ENCODE measurements around the gene FRMD4B.
A peak's percentile ranks its signal among the peaks of the same experiment; 100 is the strongest.

The FRMD4B gene

DNA sequence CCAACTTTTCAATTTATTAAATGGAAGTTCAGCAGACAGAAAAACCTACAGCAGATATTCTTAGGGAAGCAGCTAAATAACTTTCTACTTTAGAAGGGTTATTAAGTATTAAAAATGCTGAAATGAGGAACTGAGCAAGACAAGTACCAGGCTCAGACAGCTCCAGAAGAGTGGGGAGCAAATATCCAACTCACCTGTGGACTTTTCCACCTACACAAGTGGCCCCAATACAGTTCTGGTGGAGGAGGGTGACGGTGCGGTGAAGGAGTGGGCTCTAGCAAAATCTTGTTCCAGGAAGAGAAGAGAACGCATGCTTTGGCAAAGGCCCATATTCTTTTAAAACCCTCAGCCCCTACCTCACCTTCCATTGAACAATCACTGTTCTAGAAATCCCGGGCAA, 133.7 kb downstream of the FRMD4B start:
- no peak overlapping the region for H3K27ac ChIP-seq (ENCODE audit: low read depth, low read length)
- H3K36me3 ChIP-seq (ENCODE audit: insufficient read depth, low read length), result no peaks in the 10 kb centered on the region
- H3K27me3 ChIP-seq (ENCODE audit: control insufficient read depth in 1 of 2, insufficient read depth in 2 of 2, low read length in 2 of 2), result no peaks in the 10 kb centered on the region
- H3K9me3 ChIP-seq (ENCODE audit: low read length), result no peaks in the 10 kb centered on the region
- H3K9ac ChIP-seq (ENCODE audit: low read length), result no peak overlapping the region
- no peak overlapping the region for H3K4me3 ChIP-seq (ENCODE audit: low read depth in 1 of 2, low read length in 2 of 2)
- no peaks in the 10 kb centered on the region for H3K4me1 ChIP-seq (ENCODE audit: insufficient read depth, low read length)

DNA sequence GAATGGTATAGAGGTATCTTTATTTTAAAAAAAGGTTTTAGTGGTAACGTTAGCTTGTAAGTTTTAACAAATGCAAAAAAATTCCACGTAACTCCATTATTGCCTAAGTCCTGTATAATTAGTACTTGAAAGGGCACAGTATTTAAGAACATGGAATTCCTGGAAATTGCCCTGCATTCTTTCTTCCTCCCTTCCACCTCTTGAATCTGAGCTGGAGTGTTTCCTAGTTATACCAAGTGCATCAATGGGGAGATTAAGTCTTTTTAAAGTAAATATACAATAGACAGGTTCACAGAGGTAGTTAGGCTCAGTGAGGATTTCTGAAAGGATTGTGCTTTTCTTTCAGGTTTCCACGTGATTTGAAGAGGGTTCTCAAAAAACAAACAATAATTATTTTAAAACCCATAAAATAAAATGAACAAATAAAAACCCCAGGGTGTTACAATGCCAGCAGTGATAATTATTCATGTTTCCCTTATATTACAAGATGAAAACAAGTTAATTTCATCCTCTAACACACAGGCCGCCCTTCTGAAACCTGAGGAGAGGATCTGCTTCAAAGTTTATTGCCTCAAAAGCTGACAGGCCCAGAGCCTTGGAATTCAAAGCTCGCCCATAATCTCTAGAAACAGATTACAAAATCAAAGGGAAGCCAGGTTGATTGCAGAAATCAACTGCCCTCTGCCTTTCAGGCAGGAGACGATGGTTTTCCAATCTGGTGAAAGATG, 134.6 kb downstream of the FRMD4B start:
- no peak overlapping the region for H3K27ac ChIP-seq (ENCODE audit: low read depth, low read length)
- H3K36me3 ChIP-seq (ENCODE audit: insufficient read depth, low read length), result no peaks in the 10 kb centered on the region
- no peaks in the 10 kb centered on the region for H3K4me1 ChIP-seq (ENCODE audit: insufficient read depth, low read length)
- H3K4me3 ChIP-seq (ENCODE audit: low read depth in 1 of 2, low read length in 2 of 2), result no peak overlapping the region
- H3K9me3 ChIP-seq (ENCODE audit: low read length), result no peaks in the 10 kb centered on the region
- H3K27me3 ChIP-seq (ENCODE audit: control insufficient read depth in 1 of 2, insufficient read depth in 2 of 2, low read length in 2 of 2), result no peaks in the 10 kb centered on the region
- no peak overlapping the region for H3K9ac ChIP-seq (ENCODE audit: low read length)

DNA sequence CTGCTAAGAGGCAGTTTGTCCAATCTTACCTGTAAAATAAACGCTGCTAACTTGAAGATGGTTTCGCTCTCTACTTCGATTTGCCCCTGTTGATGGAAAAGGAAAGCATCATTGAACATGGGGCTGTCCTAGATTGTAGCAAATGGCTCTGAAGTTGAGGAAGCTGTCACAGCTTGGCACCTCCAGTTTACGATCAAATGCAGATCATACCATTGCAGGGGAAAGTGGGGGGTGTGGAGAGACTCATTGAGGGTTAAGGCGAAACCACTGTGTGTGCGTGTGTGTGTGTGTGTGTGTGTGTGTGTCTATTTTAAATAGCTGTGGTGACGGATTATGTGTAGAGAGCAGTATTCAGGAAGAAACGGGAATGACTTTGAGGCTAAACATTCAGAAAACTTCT, 135.9 kb downstream of the FRMD4B start:
- H3K4me1 ChIP-seq (ENCODE audit: insufficient read depth, low read length), result no peaks in the 10 kb centered on the region
- no peaks in the 10 kb centered on the region for H3K9me3 ChIP-seq (ENCODE audit: low read length)
- no peaks in the 10 kb centered on the region for H3K36me3 ChIP-seq (ENCODE audit: insufficient read depth, low read length)
- peak overlapping the region in 1 of 2 donors; percentile 5 for H3K4me3 ChIP-seq (ENCODE audit: low read depth in 1 of 2, low read length in 2 of 2)
- H3K27ac ChIP-seq (ENCODE audit: low read depth, low read length), result no peak overlapping the region
- no peaks in the 10 kb centered on the region for H3K27me3 ChIP-seq (ENCODE audit: control insufficient read depth in 1 of 2, insufficient read depth in 2 of 2, low read length in 2 of 2)
- no peak overlapping the region for H3K9ac ChIP-seq (ENCODE audit: low read length)

DNA sequence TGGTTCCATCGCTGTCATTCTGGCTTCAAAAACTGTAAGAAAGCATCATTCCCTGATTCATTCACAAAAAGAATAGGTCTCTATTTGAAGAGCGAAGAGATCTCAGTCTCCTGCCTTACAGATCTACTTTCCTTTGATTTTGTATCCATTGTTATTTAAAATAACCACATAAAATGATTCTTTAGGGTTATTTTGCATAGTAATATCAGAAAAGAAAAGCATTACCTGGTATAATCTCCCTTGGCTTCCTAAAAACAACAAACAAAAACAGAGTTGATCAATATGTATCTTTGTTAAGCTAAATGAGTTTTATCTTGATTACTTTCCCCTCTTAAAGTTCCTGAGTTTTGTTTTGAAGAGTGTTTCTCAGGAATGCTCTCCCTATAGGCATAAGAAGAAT, 136.9 kb downstream of the FRMD4B start:
- Histone ChIP-seq H3K9ac (ENCODE audit: low read length) (no peak overlapping the region), H3K4me3 (ENCODE audit: low read depth in 1 of 2, low read length in 2 of 2) (no peak overlapping the region), H3K27me3 (ENCODE audit: control insufficient read depth in 1 of 2, insufficient read depth in 2 of 2, low read length in 2 of 2) (no peaks in the 10 kb centered on the region), H3K27ac (ENCODE audit: low read depth, low read length) (no peak overlapping the region), H3K4me1 (ENCODE audit: insufficient read depth, low read length) (no peaks in the 10 kb centered on the region), H3K36me3 (ENCODE audit: insufficient read depth, low read length) (no peaks in the 10 kb centered on the region), H3K9me3 (ENCODE audit: low read length) (no peaks in the 10 kb centered on the region)

DNA sequence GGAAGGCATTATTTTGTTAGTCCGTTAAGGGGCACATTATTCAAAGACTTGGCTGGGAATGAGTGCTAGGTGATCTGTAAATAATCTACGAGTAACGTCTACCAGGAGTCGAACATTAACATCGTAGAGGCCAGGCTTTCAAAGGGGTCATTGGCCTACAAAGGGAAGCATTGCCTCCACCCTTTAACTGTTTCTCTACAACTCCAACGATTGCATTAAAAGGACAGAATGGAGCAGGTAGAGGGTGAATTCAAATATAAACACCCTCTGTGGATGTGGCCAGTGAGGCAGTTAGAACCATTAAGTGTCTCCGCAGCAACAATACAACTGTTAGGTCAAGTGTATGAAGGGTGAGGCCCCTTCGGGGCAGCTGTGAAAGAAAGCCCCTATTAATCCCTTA, 137.5 kb downstream of the FRMD4B start:
- Histone ChIP-seq H3K9ac (ENCODE audit: low read length) (no peak overlapping the region), H3K27ac (ENCODE audit: low read depth, low read length) (no peak overlapping the region), H3K4me3 (ENCODE audit: low read depth in 1 of 2, low read length in 2 of 2) (no peak overlapping the region), H3K27me3 (ENCODE audit: control insufficient read depth in 1 of 2, insufficient read depth in 2 of 2, low read length in 2 of 2) (no peaks in the 10 kb centered on the region), H3K36me3 (ENCODE audit: insufficient read depth, low read length) (no peaks in the 10 kb centered on the region), H3K4me1 (ENCODE audit: insufficient read depth, low read length) (no peaks in the 10 kb centered on the region), H3K9me3 (ENCODE audit: low read length) (no peaks in the 10 kb centered on the region)

DNA sequence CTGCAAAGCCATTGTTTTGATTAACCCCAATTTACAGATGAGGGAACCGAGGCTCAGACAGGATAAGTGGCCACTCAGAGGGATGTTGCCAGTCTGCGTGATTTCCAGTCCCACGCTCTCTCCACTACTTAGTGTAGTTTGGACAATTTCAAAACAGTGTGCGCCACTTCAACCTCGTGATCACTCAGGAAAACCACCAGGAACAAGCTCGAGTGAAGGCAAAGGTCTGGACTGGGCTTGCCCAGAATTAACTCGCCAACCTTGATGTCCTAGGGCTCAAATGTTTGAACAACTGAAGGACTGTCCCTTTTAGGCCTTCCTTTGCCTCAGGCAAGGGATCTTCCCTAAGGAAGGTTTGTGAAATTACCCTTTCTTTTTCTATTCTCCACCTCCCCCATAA, 139.3 kb downstream of the FRMD4B start:
- no peak overlapping the region for H3K4me3 ChIP-seq (ENCODE audit: low read depth in 1 of 2, low read length in 2 of 2)
- H3K4me1 ChIP-seq (ENCODE audit: insufficient read depth, low read length), result no peaks in the 10 kb centered on the region
- no peak overlapping the region for H3K27ac ChIP-seq (ENCODE audit: low read depth, low read length)
- H3K27me3 ChIP-seq (ENCODE audit: control insufficient read depth in 1 of 2, insufficient read depth in 2 of 2, low read length in 2 of 2), result no peaks in the 10 kb centered on the region
- no peaks in the 10 kb centered on the region for H3K36me3 ChIP-seq (ENCODE audit: insufficient read depth, low read length)
- no peaks in the 10 kb centered on the region for H3K9me3 ChIP-seq (ENCODE audit: low read length)
- no peak overlapping the region for H3K9ac ChIP-seq (ENCODE audit: low read length)

DNA sequence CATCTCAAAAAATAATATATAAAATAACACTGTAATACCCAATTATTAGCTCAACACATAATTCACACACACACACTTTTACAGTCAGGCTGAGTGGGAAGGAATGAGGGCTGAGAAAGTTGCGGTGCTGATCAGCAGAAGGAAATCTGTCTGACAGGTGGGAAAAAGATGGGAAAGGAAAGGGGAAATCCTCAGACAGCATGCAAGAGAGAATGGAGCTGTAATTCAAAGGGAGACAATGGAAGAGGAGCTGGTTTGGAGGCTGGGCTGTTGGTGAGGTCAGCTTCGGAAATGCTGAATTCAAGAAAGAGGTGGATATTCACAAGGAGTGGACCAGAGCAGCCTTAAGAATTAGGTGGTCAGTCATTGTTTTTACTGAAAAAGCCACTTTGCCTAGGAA, 141.8 kb downstream of the FRMD4B start:
- Histone ChIP-seq H3K9me3 (ENCODE audit: low read length) (no peaks in the 10 kb centered on the region), H3K27me3 (ENCODE audit: control insufficient read depth in 1 of 2, insufficient read depth in 2 of 2, low read length in 2 of 2) (no peaks in the 10 kb centered on the region), H3K4me3 (ENCODE audit: low read depth in 1 of 2, low read length in 2 of 2) (no peak overlapping the region), H3K27ac (ENCODE audit: low read depth, low read length) (no peak overlapping the region), H3K36me3 (ENCODE audit: insufficient read depth, low read length) (no peaks in the 10 kb centered on the region), H3K9ac (ENCODE audit: low read length) (no peak overlapping the region), H3K4me1 (ENCODE audit: insufficient read depth, low read length) (no peaks in the 10 kb centered on the region)

DNA sequence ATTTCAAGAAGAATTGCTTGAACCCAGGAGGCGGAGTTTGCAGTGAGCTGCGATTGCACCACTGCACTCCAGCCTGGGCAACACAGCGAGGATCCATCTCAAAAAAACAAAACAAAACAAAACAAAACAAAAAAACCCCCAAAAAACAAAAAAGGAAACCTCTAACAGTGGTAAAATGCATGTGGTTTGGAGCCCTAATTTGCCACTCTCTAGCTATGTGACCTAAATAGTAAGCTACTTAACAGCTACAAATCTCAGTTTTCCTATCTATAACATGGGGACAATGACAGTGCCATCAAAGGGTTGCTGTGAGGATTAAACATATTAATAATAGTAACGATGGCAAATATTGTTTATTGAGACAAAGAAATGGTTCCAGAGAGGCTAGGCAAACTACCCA, 144.1 kb downstream of the FRMD4B start:
- H3K9me3 ChIP-seq (ENCODE audit: low read length), result no peaks in the 10 kb centered on the region
- H3K27ac ChIP-seq (ENCODE audit: low read depth, low read length), result no peak overlapping the region
- no peaks in the 10 kb centered on the region for H3K36me3 ChIP-seq (ENCODE audit: insufficient read depth, low read length)
- H3K4me1 ChIP-seq (ENCODE audit: insufficient read depth, low read length), result no peaks in the 10 kb centered on the region
- no peak overlapping the region for H3K4me3 ChIP-seq (ENCODE audit: low read depth in 1 of 2, low read length in 2 of 2)
- H3K9ac ChIP-seq (ENCODE audit: low read length), result no peak overlapping the region
- no peaks in the 10 kb centered on the region for H3K27me3 ChIP-seq (ENCODE audit: control insufficient read depth in 1 of 2, insufficient read depth in 2 of 2, low read length in 2 of 2)

DNA sequence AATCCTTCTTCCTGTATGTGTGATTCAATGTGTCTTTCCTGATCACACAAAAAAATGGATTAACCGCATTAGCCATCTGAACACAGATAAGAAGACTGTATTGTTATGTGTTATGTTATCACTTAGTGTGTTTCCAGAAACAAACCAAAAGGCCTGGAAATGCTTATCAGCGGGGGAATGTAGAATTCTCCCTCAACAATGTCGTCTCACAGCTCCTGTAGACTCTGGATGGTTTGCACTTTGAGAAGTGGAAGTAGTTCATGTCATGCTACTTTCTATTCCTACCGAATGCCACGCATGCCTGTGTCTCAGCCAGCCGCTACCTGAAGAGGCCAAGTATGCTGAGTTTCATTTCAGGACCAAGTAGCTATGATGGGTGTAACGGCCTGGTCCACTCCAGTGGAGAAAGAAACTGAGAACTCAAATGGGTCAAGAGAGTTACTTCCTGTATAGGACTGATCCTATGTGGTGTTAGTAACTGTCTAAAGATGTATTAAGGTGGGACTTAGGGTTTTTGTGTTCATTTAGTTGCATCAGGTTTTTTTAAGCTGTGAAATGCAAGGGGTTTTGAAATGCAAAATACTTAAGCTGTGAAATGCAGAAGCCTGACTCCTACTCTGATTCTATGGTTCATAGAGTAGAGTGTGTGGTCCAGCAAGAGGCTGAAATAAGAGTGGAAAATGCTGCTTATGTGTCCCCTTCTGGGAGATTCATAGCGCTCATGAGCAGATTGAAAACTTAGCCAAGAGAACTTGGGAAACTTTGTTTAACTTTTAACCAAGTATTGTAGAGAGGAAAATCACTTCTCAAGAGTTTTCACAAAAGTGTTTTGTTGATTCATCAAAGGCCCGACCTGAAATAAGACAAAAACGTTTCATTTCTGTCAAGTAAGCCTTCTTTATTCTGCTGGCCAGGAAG, 145.0 kb downstream of the FRMD4B start:
- no peaks in the 10 kb centered on the region for H3K27me3 ChIP-seq (ENCODE audit: control insufficient read depth in 1 of 2, insufficient read depth in 2 of 2, low read length in 2 of 2)
- no peak overlapping the region for H3K27ac ChIP-seq (ENCODE audit: low read depth, low read length)
- no peaks in the 10 kb centered on the region for H3K36me3 ChIP-seq (ENCODE audit: insufficient read depth, low read length)
- no peak overlapping the region for H3K9ac ChIP-seq (ENCODE audit: low read length)
- no peak overlapping the region for H3K4me3 ChIP-seq (ENCODE audit: low read depth in 1 of 2, low read length in 2 of 2)
- H3K4me1 ChIP-seq (ENCODE audit: insufficient read depth, low read length), result no peaks in the 10 kb centered on the region
- H3K9me3 ChIP-seq (ENCODE audit: low read length), result no peaks in the 10 kb centered on the region

DNA sequence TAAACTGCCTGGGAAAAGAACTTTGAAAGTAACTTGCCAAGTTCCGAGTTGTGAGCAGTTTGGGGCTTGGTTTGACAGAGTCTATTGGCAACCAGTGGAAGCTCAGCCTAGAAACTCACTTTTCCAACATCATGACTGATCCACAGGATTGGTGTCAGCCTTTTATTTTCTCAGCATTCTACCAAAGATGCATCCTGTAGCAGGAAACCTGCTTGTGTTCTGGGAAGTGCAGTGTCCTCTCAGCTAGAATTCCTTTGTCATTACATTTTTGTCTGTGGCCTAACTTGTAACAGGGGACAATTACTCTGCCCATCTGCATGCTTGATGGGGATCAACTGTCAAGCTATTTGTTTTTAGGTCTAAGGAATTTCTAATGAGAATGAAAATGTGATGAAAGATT, 146.8 kb downstream of the FRMD4B start:
- Histone ChIP-seq H3K4me3 (ENCODE audit: low read depth in 1 of 2, low read length in 2 of 2) (no peak overlapping the region), H3K27ac (ENCODE audit: low read depth, low read length) (no peak overlapping the region), H3K36me3 (ENCODE audit: insufficient read depth, low read length) (no peaks in the 10 kb centered on the region), H3K9me3 (ENCODE audit: low read length) (no peaks in the 10 kb centered on the region), H3K27me3 (ENCODE audit: control insufficient read depth in 1 of 2, insufficient read depth in 2 of 2, low read length in 2 of 2) (no peaks in the 10 kb centered on the region), H3K9ac (ENCODE audit: low read length) (no peak overlapping the region), H3K4me1 (ENCODE audit: insufficient read depth, low read length) (no peaks in the 10 kb centered on the region)

DNA sequence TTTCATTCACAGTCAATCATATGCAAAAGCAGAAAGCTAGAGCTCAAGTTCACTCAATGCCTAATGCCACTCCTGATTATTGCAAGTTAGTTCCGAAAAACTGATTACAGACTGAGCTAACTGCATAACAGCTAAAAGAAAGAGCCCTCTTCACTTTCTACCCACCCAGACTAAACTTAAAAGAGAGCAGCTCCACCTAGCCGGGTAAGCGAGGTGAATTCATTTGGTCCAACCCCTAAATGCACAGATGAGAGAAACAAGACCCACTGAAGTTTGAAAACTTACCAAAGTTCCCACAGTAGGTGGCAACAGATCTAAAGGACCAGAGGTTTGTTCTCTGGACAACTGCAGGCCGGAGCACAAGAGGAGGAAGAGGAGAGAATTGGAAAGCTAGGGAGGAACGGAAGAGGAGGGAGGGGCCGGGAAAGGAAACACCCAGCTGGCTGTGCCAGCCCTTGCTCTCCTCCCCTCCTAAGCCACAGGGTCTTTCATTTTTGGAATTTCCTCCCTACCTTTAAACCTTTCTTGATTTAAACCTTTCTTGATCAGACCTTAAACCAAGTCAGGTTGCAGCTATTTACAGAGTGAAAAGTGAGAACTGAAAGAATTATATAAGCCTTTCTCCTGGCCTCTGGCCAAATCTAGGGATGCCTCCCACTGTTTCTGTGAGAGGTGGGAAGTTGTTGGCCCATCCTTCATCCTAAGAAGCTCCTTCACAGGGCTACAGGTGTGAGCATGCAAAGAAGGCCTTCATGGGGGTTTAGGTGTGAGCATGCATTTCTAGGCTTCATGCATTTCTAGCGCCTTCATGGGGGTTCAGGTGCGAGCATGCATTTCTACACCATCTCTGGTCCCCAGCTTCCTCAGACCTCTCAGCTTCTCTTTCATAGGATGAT, 148.8 kb downstream of the FRMD4B start:
- no peak overlapping the region for H3K9ac ChIP-seq (ENCODE audit: low read length)
- no peaks in the 10 kb centered on the region for H3K4me1 ChIP-seq (ENCODE audit: insufficient read depth, low read length)
- H3K27me3 ChIP-seq (ENCODE audit: control insufficient read depth in 1 of 2, insufficient read depth in 2 of 2, low read length in 2 of 2), result no peaks in the 10 kb centered on the region
- H3K4me3 ChIP-seq (ENCODE audit: low read depth in 1 of 2, low read length in 2 of 2), result no peak overlapping the region
- no peaks in the 10 kb centered on the region for H3K36me3 ChIP-seq (ENCODE audit: insufficient read depth, low read length)
- H3K27ac ChIP-seq (ENCODE audit: low read depth, low read length), result no peak overlapping the region
- no peaks in the 10 kb centered on the region for H3K9me3 ChIP-seq (ENCODE audit: low read length)

All from muscle layer of colon (tissue), 2 donors.